Skeletal muscle satellite cell (primary cell): ENCODE results near the gene TSEN34.
"Not testable (repeated sequence)": the region's sequence is repeated elsewhere in the genome, so short reads cannot be mapped to it uniquely, and the experiment has no call there.

Experiments
- H3K27me3 ChIP-seq: 2 replicates; pipeline ENCODE4 v1.7.0; 2013; ENCODE audit warnings: low read length; ENCODE audit not compliant: control insufficient read depth, insufficient read depth
- H3K36me3 ChIP-seq: 2 replicates; pipeline ENCODE4 v1.7.0; 2013; ENCODE audit warnings: mild to moderate bottlenecking, control low read depth, low read length; ENCODE audit not compliant: insufficient read depth
- H3K4me1 ChIP-seq: 2 replicates; pipeline ENCODE4 v1.7.0; 2013; ENCODE audit warnings: low read length; ENCODE audit not compliant: control insufficient read depth, insufficient read depth
- H3K4me2 ChIP-seq: 2 replicates; pipeline ENCODE4 v1.7.0; 2013; ENCODE audit warnings: mild to moderate bottlenecking, low read length
- H3K4me3 ChIP-seq: 2 replicates; pipeline ENCODE4 v1.7.0; 2013; ENCODE audit warnings: low read length
- H3K9ac ChIP-seq: 2 replicates; pipeline ENCODE4 v1.7.0; 2013; ENCODE audit warnings: mild to moderate bottlenecking, low read depth, low read length, moderate library complexity
- H3K9me3 ChIP-seq: replicated peaks from 2 replicates; pipeline ENCODE4 v1.7.0; 2013; ENCODE audit warnings: mild to moderate bottlenecking, control low read depth, low read length

The TSEN34 gene

DNA sequence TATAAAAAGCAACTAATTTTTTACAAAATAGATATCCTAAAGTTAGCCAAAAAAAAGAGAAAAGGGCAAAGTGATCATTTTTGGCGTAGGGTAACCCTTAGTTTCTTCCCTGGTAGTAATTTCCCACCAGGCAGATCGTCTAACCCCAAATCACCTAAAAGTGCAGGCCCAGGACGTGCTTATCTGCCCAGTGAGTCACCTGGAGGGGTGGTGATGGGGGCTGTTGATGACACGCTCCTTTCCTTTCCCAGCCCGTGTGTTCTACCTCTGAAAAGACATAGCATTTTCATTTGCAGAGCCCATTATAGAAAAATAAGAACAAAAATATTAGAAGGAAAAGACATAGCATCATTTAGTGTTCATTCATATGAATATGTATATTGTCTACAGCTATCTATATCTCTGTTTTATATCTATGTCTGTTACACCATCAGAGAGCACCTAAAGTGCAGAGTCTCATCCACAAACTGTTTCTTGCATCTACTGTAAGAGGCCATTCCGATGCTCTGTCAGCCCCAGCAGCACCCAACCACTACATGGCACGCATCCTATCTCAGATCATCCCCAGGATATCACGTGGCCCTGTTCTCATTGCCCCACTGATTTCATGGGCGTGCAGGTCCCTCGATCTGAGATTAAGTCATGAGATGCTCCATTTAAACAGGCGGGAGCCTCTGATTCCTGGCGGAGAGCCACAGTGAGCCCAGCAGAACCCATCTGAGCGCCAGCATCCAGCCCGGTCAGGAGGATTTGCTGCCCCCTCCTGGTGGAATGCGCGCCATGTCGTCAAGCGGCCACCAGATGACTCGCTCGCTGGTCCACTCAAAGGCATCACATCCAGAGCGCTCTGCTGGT is 40.2 kb downstream of the TSEN34 start:
- no peak overlapping the region for H3K9ac ChIP-seq
- H3K27me3 ChIP-seq: peaks cover 5% of the 10 kb centered on the region
- H3K4me2 ChIP-seq: no peak overlapping the region
- H3K4me1 ChIP-seq: no peaks in the 10 kb centered on the region
- H3K4me3 ChIP-seq: no peak overlapping the region
- no peaks in the 10 kb centered on the region for H3K36me3 ChIP-seq
- H3K9me3 ChIP-seq: no peaks in the 10 kb centered on the region

DNA sequence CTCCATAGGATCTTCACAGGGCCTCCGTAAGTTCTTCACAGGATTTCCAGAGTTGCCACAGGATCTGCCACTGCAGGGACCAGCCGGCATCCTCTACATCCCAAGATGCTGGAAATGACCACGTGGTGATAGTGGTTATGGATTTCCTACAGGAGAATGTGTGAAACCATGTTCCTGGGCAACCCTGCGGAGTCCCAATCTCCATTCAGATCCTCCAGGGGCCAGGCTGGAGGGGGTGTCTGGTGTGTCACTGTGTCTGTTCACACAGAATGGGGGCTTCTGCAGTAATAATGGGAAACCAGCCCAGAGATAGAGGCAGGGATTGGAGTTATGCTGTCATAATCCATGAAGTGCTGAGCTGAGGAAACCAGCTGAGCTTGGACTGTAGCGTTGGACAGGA is 42.8 kb downstream of the TSEN34 start:
- Histone ChIP-seq H3K4me3 (no peak overlapping the region), H3K36me3 (no peaks in the 10 kb centered on the region), H3K4me2 (no peak overlapping the region), H3K4me1 (no peaks in the 10 kb centered on the region), H3K9ac (no peak overlapping the region), H3K27me3 (peaks cover 9% of the 10 kb centered on the region), H3K9me3 (no peaks in the 10 kb centered on the region)

DNA sequence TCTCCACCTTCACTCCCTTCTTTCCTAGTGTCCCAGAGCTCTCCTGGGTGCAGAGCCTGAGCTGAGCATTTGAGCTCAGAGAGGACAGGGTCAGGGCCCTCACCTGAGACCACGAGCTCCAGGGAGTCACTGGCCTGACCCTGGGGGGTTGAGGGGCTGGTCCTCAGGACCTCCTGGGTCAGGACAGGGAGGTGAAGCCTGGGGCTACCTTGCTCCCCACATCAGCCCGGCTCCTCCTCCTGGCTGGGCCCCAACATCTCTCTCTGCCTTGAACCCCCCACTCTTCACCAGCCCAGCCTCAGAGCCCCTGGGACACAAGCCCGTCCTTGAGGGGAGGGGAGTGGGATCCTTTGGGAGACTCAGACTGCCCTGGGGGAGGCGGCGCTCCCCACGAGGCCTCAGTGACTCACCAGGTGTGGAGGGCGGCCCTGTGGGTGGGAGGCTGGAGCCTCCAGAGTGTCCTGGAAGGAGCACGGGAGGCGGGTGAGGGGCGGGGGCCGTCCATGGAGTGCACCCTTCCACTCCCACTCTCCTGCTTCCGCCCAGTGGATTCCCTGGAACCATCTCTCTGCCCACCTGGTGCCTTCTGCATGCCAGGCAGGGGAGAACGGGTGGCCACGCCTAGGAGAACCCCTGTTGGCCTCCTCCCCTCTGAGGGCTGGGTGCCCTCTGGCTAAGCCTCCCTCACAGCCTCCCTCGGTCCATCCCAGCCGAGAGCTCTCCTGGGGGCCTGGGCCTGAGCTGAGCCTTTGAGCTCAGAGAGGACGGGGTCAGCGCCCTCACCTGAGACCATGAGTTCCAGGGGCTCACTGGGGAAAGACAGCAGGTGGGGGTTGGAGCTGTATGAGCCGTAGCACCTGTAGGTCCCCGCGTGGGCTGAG is 48.6 kb downstream of the TSEN34 start:
- H3K36me3 ChIP-seq, H3K27me3 ChIP-seq, H3K9ac ChIP-seq, H3K4me1 ChIP-seq, H3K4me3 ChIP-seq, H3K9me3 ChIP-seq, H3K4me2 ChIP-seq: not testable (repeated sequence)

DNA sequence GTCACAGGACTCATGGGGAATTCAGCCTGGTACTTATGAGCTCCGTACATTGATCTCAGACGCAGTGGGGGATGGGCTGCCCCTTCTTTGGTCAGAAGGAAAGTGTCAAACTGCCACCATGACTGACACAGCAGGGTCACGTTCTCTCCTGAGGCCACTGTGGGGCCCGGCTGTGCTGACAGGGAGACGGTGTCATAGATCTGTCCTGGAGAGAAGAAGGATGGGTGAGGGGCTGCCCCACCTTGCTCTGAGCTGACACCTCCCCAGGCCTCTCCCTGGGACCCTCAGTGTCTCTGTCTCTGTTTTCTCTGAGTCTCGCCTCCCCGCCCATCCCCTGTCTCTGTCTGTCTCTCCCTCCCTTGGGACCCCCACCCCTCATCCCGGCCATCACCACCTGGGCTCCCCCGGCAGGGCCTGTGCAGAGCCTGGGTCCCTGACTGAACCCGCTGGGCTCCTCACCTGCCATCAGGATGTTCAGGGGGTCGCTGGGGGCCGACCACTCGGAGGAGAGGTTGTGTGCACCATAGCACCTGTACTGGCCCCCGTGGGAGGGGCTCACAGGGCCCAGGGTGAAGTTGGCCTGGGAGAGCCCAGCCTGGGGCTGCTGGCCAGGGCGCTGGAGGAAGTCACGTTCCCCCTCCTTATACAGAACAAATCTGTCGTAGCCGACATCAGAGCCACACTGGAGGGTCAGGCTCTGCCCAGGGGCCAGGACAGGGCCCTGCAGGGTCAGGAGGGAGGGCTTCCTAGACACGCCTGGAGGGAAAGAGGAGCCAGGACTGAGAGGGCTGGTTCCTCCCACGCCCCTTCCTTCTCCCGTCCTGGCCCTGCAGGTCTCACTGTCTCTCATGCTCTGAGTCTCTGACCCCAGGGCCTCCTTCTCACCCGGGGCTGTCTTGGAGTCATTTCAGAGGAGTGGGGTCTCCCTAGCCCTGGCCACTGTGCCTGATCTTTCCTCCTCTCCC is 49.5 kb downstream of the TSEN34 start:
- H3K4me1 ChIP-seq, H3K27me3 ChIP-seq, H3K9me3 ChIP-seq, H3K9ac ChIP-seq, H3K4me2 ChIP-seq, H3K4me3 ChIP-seq, H3K36me3 ChIP-seq: not testable (repeated sequence)

DNA sequence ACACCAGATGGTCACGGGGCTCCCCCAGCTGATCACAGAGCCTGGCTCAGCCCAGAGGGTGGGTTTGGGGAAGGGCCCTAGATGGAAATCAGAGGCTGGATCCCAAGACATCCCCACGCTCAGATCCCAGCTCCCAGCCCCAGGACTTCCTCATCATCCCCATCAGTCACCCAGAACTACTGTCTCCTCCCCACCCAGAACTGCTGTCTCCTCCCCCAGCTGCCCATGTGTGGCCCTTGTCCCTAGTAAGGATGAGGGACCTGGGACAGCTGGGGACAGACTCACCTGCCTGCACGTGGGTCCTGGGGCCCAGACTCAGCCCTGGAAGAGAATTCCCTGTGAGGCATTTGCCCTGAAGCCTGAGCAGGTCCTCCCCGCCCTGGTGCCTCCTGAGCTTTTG is 51.1 kb downstream of the TSEN34 start:
- not testable (repeated sequence) for H3K27me3 ChIP-seq, H3K4me3 ChIP-seq, H3K9ac ChIP-seq, H3K36me3 ChIP-seq, H3K4me1 ChIP-seq, H3K9me3 ChIP-seq, H3K4me2 ChIP-seq

DNA sequence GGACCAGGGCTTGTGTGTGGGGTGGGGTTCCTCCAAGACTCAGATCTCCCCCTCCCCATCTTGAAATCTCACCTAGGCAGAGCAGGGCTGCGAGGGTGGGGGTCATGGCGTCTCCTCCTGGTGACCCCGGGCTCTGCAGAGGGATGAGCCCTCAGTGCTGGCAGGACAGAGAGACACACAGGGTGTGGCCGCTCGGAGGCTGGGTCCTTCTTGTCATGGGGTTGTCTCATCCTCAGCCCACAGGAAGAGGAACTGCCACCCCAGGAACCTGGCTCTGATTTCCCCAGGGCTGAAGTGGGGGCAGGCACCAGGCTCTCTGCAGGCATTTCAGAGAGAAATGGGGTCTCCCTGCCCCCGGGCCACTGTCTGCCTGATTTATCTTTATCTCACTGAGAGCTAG is 51.5 kb downstream of the TSEN34 start, which contains the start of gene LILRA6:
LILRA6 (minus strand) TSS at position 145 of the 400 bp plus-strand sequence.
- not testable (repeated sequence) for H3K9ac ChIP-seq, H3K4me1 ChIP-seq, H3K4me3 ChIP-seq, H3K9me3 ChIP-seq, H3K36me3 ChIP-seq, H3K27me3 ChIP-seq, H3K4me2 ChIP-seq

DNA sequence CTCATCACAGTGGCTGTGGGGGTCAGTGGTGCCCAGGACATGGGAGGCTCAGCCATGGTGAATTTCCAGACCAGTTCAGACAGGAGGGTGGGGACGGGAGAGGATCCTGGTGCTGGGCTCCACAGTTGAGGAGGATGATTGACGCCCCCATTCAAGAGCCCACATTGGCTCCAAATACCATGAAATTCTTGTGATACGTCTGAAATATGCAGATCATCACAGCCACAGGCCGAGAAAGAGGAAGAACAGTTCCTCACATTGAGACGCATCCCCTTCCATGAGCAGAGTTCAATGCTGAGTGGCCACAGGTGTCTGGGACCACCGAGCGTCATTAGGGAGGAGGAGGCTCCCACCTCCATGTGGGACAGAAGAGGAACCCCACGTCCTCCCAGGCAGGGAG is 52.7 kb downstream of the TSEN34 start:
- not testable (repeated sequence) for H3K4me1 ChIP-seq, H3K4me2 ChIP-seq, H3K4me3 ChIP-seq, H3K9me3 ChIP-seq, H3K27me3 ChIP-seq, H3K36me3 ChIP-seq, H3K9ac ChIP-seq
